ENCODE data around the gene NPHP4.

DNA sequence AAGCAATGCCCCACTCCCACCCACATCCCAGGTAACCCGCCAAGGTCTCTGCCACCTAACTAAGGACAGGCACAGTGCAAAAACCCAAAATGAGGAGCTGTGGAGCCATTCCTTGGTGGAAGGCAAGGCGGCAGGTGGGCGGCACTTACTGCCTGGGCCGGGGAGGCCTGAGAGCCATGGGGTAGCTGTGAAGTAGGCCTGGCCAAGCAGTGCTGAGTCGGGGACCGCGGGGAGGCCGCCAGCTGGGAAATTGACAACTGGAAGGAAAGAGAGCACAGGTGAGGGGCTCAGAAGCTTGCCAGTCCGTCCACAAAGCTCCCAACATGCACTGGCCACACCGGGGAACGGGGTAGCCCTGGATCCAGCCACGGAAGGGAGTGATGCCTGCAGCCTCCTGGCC lies 85.3 kb downstream of the NPHP4 start:
- TF ChIP-seq, protein P1, sequence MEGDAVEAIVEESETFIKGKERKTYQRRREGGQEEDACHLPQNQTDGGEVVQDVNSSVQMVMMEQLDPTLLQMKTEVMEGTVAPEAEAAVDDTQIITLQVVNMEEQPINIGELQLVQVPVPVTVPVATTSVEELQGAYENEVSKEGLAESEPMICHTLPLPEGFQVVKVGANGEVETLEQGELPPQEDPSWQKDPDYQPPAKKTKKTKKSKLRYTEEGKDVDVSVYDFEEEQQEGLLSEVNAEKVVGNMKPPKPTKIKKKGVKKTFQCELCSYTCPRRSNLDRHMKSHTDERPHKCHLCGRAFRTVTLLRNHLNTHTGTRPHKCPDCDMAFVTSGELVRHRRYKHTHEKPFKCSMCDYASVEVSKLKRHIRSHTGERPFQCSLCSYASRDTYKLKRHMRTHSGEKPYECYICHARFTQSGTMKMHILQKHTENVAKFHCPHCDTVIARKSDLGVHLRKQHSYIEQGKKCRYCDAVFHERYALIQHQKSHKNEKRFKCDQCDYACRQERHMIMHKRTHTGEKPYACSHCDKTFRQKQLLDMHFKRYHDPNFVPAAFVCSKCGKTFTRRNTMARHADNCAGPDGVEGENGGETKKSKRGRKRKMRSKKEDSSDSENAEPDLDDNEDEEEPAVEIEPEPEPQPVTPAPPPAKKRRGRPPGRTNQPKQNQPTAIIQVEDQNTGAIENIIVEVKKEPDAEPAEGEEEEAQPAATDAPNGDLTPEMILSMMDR (IDR thresholded peaks at IDR 0.05), result no peak
- TF ChIP-seq POLR2A (IDR thresholded peaks at IDR 0.05), result no peak
